SK-N-SH (cell line): ENCODE results near the gene PTPRD. TPM values are rescaled to one million over a fixed set of nuclear protein-coding genes. Genes with fewer than 3 reads are reported as not detected.

ENCODE experiments used
- CTCF ChIA-PET: fragments of 300-600, 350-600 bp; formaldehyde crosslinking; extraction: SDS; loops from one replicate; lab custom pipeline; 2021; lab: Yijun Ruan, JAX
- POLR2A ChIA-PET: fragments of 350-600 bp; sonication (Branson Sonifier 250); formaldehyde crosslinking; extraction: SDS; loops from one replicate; lab custom pipeline; 2020; ENCODE audit warnings: antibody characterized with exemption, inconsistent platforms; lab: Yijun Ruan, JAX
- DNase-seq: peaks from one replicate; pipeline ENCODE4 v3.0.0; 2012
- H2AFZ ChIP-seq: fragments of 200-600 bp; sonication (generic); 2 replicates; pipeline ENCODE4 v1.8.1; 2016; ENCODE audit warnings: antibody characterized with exemption, mild to moderate bottlenecking, low read depth
- H3F3A ChIP-seq: fragments of 200-600 bp; sonication (generic); replicated peaks from 2 replicates; pipeline ENCODE3; 2016; ENCODE audit warnings: antibody characterized with exemption, mild to moderate bottlenecking; ENCODE audit not compliant: insufficient read depth
- H3K27ac ChIP-seq, 2 experiments: fragments of 200-500 bp in 1 of 2; fragments of 200-600 bp in 1 of 2; sonication (Bioruptor generic) in 1 of 2; sonication (generic), shearing (Covaris generic) in 1 of 2; 2 replicates each; pipeline versions ENCODE4 v1.5.1 to v1.6.1; 2014 to 2016; ENCODE audit warnings: low read depth in 2 of 2, inconsistent platforms in 1 of 2, low read length in 1 of 2, mild to moderate bottlenecking in 1 of 2, mixed read lengths in 1 of 2
- H3K27me3 ChIP-seq: fragments of 200-600 bp; sonication (generic), shearing (Covaris generic); 2 replicates; pipeline ENCODE4 v1.6.1; 2016; ENCODE audit warnings: mixed run types; ENCODE audit not compliant: insufficient read depth
- H3K36me3 ChIP-seq, 2 experiments: fragments of 200-500 bp in 1 of 2; fragments of 200-600 bp in 1 of 2; sonication (Bioruptor generic) in 1 of 2; sonication (generic) in 1 of 2; replicated peaks in 1 of 2; 2 replicates each; pipeline versions ENCODE3 to v1.5.1; 2014 to 2016; ENCODE audit warnings: low read length in 1 of 2, mild to moderate bottlenecking in 1 of 2; ENCODE audit not compliant: insufficient read depth in 2 of 2, control insufficient read depth in 1 of 2
- H3K4me1 ChIP-seq, 2 experiments: fragments of 200-500 bp in 1 of 2; fragments of 200-600 bp in 1 of 2; sonication (Bioruptor generic) in 1 of 2; sonication (generic), shearing (Covaris generic) in 1 of 2; 2 replicates each; pipeline versions ENCODE4 v1.5.1 to v1.6.1; 2014 to 2016; ENCODE audit warnings: low read depth in 1 of 2, low read length in 1 of 2, mixed run types in 1 of 2; ENCODE audit not compliant: insufficient read depth in 2 of 2, control insufficient read depth in 1 of 2
- H3K4me2 ChIP-seq: fragments of 200-600 bp; sonication (generic), shearing (Covaris generic); 2 replicates; pipeline ENCODE4 v1.6.1; 2017; ENCODE audit warnings: mixed run types
- H3K4me3 ChIP-seq, 2 experiments: fragments of 200-500 bp in 1 of 2; fragments of 200-600 bp in 1 of 2; sonication (Bioruptor generic) in 1 of 2; sonication (generic), shearing (Covaris generic) in 1 of 2; 2 replicates each; pipeline versions ENCODE4 v1.5.1 to v1.8.1; 2014 to 2016; ENCODE audit warnings: low read depth in 2 of 2, inconsistent platforms in 1 of 2, low read length in 1 of 2, mild to moderate bottlenecking in 1 of 2, mixed read lengths in 1 of 2, moderate library complexity in 1 of 2
- H3K79me2 ChIP-seq: fragments of 200-600 bp; sonication (generic); 2 replicates; pipeline ENCODE4 v1.8.1; 2017; ENCODE audit warnings: mild to moderate bottlenecking; ENCODE audit not compliant: insufficient read depth
- H3K9ac ChIP-seq: fragments of 200-600 bp; sonication (generic); 2 replicates; pipeline ENCODE4 v1.6.1; 2017; ENCODE audit warnings: mixed run types
- H3K9me2 ChIP-seq: fragments of 200-600 bp; sonication (generic); 2 replicates; pipeline ENCODE4 v1.6.1; 2017; ENCODE audit warnings: mixed run types
- H3K9me3 ChIP-seq: fragments of 200-600 bp; sonication (generic); 2 replicates; pipeline ENCODE4 v1.6.1; 2017; ENCODE audit warnings: mixed run types, mild to moderate bottlenecking, moderate library complexity
- H4K20me1 ChIP-seq: fragments of 200-600 bp; sonication (generic); 2 replicates; pipeline ENCODE4 v1.6.1; 2017; ENCODE audit warnings: mild to moderate bottlenecking, mixed run types; ENCODE audit not compliant: insufficient read depth
- CHD2 ChIP-seq: fragments of 150-350 bp; IDR thresholded peaks from 2 replicates; pipeline ENCODE4 v1.6.1; 2018; ENCODE audit warnings: low read length; ENCODE audit not compliant: partially characterized antibody
- CTCF ChIP-seq: fragments of 200-600 bp; sonication (generic); IDR thresholded peaks from 2 replicates; pipeline ENCODE4 v1.6.1; 2017; ENCODE audit warnings: antibody characterized with exemption, mild to moderate bottlenecking, moderate library complexity
- EP300 ChIP-seq, 2 experiments: IDR thresholded peaks; 2 replicates each; pipeline versions ENCODE4 v1.4.0 to v1.6.1; 2012; ENCODE audit warnings: borderline replicate concordance in 1 of 2, low read depth in 1 of 2, low read length in 1 of 2
- EZH2phosphoT487 ChIP-seq: fragments of 200-600 bp; sonication (generic); IDR thresholded peaks from 2 replicates; pipeline ENCODE4 v1.6.1; 2017; ENCODE audit warnings: low read depth, mixed run types, mild to moderate bottlenecking, antibody characterized with exemption, moderate library complexity, borderline replicate concordance
- FOXM1 ChIP-seq: IDR thresholded peaks from 2 replicates; pipeline ENCODE4 v1.4.0; 2012; ENCODE audit warnings: low read depth, mild to moderate bottlenecking
- GABPA ChIP-seq: IDR thresholded peaks from 2 replicates; pipeline ENCODE4 v1.4.0; 2012; ENCODE audit warnings: low read depth, mild to moderate bottlenecking
- MXI1 ChIP-seq: IDR thresholded peaks from 2 replicates; pipeline ENCODE4 v1.6.1; 2012; ENCODE audit warnings: mild to moderate bottlenecking, low read depth, low read length, improper control_type of control experiment
- NFIC ChIP-seq: IDR thresholded peaks from 2 replicates; pipeline ENCODE4 v1.4.0; 2012; ENCODE audit warnings: borderline replicate concordance
- NRF1 ChIP-seq: IDR thresholded peaks from 2 replicates; pipeline ENCODE4 v1.6.1; 2012; ENCODE audit warnings: low read depth, mild to moderate bottlenecking, low read length
- RAD21 ChIP-seq: IDR thresholded peaks from 2 replicates; pipeline ENCODE4 v1.6.1; 2012; ENCODE audit warnings: mild to moderate bottlenecking, low read length
- RCOR1 ChIP-seq: fragments of 150-350 bp; IDR thresholded peaks from 2 replicates; pipeline ENCODE4 v1.6.1; 2017; ENCODE audit warnings: antibody characterized with exemption, low read length
- SIN3A ChIP-seq: IDR thresholded peaks from 2 replicates; pipeline ENCODE4 v1.6.1; 2012; ENCODE audit warnings: low read depth, mild to moderate bottlenecking, low read length, moderate library complexity, borderline replicate concordance
- SMC3 ChIP-seq: IDR thresholded peaks from 2 replicates; pipeline ENCODE4 v1.6.1; 2012; ENCODE audit warnings: low read depth, low read length, improper control_type of control experiment
- TCF12 ChIP-seq: IDR thresholded peaks from 2 replicates; pipeline ENCODE4 v1.4.0; 2012
- USF1 ChIP-seq: IDR thresholded peaks from 2 replicates; pipeline ENCODE4 v1.4.0; 2012; ENCODE audit warnings: low read depth, borderline replicate concordance
- WGBS: methylation state at CpG from one replicate; pipeline ENCODE4 v1.1.6; 2017; ENCODE audit warnings: low lambda C conversion rate; 5-methylcytosine and 5-hydroxymethylcytosine counted together
- polyA plus RNA-seq, 3 experiments: library from polyadenylated mRNA; depleted of rRNA; stranded (reverse); fragments of >200 nt; gene quantifications; 2 replicates each; pipeline ENCODE4 v1.2.3, GENCODE V29; 2012
- TF ChIP-seq, protein P1 (sequence below): IDR thresholded peaks from 2 replicates; pipeline ENCODE4 v1.6.1; 2012; ENCODE audit warnings: mild to moderate bottlenecking, low read depth, low read length, moderate library complexity
- TF ChIP-seq, protein P2 (sequence below): fragments of 150-350 bp; IDR thresholded peaks from 2 replicates; pipeline ENCODE4 v1.6.1; 2016; ENCODE audit warnings: mild to moderate bottlenecking, low read depth, low read length

Gene PTPRD
- polyA plus RNA-seq, 1 of the 3 experiments (the other 2 are of a cell fraction), result 0.15 TPM

DNA sequence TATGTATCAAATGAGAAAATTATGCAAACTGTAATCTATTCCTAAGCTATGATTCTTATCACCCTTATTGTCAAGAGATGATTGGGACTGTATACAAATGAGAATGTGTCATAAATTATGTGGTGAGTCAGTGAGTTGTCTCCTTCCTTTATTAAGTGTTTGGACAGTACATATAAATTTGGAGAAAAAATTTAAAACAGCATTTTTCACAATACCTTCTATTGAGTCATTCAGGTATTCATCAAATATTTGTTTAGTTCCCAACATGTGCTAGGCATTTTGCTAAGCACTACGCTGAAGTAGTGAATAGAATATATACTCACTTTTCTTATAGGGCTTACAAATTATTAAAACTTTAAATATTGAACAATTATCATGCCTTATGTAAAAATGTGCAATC, 36.3 kb upstream of the PTPRD start:
- ChIA-PET POLR2A (no interaction called here), CTCF (no interaction called here)
- 2% methylated on average over 1 of the region's 1 CpG for WGBS

More for the DNA sequence above, 36.3 kb upstream of the PTPRD start:
- no peaks in the 10 kb centered on the region for H4K20me1 ChIP-seq
- H3K4me1 ChIP-seq, result no peaks in the 10 kb centered on the region
- TF ChIP-seq TCF12 (no peak), SIN3A (no peak), CHD2 (no peak), RCOR1 (no peak), FOXM1 (no peak), MXI1 (no peak), RAD21 (no peak), GABPA (no peak), SMC3 (no peak), USF1 (no peak), CTCF (no peak), NRF1 (no peak), EZH2phosphoT487 (no peak), NFIC (no peak), EP300 (IDR thresholded peaks at IDR 0.05; ENCODE audit: borderline replicate concordance in 1 of 2, low read depth in 1 of 2, low read length in 1 of 2) (no peak)
- TF ChIP-seq, protein P1, sequence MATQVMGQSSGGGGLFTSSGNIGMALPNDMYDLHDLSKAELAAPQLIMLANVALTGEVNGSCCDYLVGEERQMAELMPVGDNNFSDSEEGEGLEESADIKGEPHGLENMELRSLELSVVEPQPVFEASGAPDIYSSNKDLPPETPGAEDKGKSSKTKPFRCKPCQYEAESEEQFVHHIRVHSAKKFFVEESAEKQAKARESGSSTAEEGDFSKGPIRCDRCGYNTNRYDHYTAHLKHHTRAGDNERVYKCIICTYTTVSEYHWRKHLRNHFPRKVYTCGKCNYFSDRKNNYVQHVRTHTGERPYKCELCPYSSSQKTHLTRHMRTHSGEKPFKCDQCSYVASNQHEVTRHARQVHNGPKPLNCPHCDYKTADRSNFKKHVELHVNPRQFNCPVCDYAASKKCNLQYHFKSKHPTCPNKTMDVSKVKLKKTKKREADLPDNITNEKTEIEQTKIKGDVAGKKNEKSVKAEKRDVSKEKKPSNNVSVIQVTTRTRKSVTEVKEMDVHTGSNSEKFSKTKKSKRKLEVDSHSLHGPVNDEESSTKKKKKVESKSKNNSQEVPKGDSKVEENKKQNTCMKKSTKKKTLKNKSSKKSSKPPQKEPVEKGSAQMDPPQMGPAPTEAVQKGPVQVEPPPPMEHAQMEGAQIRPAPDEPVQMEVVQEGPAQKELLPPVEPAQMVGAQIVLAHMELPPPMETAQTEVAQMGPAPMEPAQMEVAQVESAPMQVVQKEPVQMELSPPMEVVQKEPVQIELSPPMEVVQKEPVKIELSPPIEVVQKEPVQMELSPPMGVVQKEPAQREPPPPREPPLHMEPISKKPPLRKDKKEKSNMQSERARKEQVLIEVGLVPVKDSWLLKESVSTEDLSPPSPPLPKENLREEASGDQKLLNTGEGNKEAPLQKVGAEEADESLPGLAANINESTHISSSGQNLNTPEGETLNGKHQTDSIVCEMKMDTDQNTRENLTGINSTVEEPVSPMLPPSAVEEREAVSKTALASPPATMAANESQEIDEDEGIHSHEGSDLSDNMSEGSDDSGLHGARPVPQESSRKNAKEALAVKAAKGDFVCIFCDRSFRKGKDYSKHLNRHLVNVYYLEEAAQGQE, result no peak
- TF ChIP-seq, protein P2, sequence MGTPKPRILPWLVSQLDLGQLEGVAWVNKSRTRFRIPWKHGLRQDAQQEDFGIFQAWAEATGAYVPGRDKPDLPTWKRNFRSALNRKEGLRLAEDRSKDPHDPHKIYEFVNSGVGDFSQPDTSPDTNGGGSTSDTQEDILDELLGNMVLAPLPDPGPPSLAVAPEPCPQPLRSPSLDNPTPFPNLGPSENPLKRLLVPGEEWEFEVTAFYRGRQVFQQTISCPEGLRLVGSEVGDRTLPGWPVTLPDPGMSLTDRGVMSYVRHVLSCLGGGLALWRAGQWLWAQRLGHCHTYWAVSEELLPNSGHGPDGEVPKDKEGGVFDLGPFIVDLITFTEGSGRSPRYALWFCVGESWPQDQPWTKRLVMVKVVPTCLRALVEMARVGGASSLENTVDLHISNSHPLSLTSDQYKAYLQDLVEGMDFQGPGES, result no peak
- H3K9ac ChIP-seq, result no peak overlapping the region
- DNase-seq, result no peak
- no peak overlapping the region for H3K27ac ChIP-seq
- H3K9me2 ChIP-seq, result no peaks in the 10 kb centered on the region
- no peaks in the 10 kb centered on the region for H3K27me3 ChIP-seq
- H3K36me3 ChIP-seq, result no peaks in the 10 kb centered on the region
- no peak overlapping the region for H3K4me3 ChIP-seq
- no peaks in the 10 kb centered on the region for H3F3A ChIP-seq
- H2AFZ ChIP-seq, result no peak overlapping the region
- no peaks in the 10 kb centered on the region for H3K79me2 ChIP-seq
- no peak overlapping the region for H3K4me2 ChIP-seq
- no peaks in the 10 kb centered on the region; the same call in 1 of the 2 replicates for H3K9me3 ChIP-seq
